ENCODE measurements around the gene PALB2.

Gene PALB2

DNA sequence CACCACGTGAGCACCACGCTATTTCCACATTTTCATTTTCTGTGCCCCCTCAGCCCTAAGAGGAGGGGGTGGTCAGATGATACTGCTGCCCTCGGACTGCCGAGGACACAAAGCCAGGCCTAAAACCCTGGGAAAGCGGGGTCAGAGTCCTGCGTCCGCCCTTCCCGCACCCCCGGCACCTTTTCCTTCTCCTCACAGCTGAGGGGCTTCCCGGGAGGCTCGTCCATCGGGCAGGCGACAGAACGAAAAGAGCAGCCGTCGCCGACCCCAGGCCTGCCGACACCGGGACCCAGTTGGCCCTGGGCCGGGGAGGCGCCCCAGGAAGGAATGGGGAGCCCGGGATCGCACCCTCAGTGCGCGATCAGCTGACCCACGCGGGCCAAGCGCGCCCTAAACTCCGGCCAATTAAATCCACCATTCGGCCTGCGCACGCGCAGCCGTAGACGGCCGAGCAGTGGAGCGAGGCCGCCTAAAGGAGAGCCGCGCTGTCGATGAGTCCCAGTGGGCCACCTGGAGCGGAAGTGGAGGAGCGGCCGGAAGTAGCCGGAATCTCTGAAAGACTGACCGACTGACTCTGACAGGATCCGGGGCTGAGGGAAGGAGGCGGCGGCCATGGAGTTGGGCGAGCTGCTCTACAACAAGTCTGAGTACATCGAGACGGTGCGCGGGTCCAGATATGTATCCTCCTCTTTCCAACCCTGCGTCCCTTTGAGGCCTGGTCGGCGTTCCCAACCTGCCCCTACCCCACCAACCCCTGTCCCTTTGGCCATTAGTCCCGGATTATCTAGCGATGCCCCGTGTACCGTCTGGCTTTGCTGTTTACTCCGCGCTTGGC lies at the start of gene PALB2, which contains the start of gene DCTN5:
Gene PALB2 (minus strand): TSS at position 380 of the 835 bp plus-strand sequence. CDS start 153 bp downstream, at position 227.
Gene DCTN5 (plus strand): TSS at position 536 of the 835 bp plus-strand sequence. CDS start 77 bp downstream, at position 613.
- DNase-seq (ENCODE audit: low spot score), result peak; percentile 94
- TF ChIP-seq, protein P1, sequence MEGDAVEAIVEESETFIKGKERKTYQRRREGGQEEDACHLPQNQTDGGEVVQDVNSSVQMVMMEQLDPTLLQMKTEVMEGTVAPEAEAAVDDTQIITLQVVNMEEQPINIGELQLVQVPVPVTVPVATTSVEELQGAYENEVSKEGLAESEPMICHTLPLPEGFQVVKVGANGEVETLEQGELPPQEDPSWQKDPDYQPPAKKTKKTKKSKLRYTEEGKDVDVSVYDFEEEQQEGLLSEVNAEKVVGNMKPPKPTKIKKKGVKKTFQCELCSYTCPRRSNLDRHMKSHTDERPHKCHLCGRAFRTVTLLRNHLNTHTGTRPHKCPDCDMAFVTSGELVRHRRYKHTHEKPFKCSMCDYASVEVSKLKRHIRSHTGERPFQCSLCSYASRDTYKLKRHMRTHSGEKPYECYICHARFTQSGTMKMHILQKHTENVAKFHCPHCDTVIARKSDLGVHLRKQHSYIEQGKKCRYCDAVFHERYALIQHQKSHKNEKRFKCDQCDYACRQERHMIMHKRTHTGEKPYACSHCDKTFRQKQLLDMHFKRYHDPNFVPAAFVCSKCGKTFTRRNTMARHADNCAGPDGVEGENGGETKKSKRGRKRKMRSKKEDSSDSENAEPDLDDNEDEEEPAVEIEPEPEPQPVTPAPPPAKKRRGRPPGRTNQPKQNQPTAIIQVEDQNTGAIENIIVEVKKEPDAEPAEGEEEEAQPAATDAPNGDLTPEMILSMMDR (IDR thresholded peaks at IDR 0.05), result no peak
- H3K4me3 ChIP-seq, result peak within 1 kb of the TSS; percentile 99
- peak within 1 kb of the TSS; percentile 79 to 89 for H3K27ac ChIP-seq

DNA sequence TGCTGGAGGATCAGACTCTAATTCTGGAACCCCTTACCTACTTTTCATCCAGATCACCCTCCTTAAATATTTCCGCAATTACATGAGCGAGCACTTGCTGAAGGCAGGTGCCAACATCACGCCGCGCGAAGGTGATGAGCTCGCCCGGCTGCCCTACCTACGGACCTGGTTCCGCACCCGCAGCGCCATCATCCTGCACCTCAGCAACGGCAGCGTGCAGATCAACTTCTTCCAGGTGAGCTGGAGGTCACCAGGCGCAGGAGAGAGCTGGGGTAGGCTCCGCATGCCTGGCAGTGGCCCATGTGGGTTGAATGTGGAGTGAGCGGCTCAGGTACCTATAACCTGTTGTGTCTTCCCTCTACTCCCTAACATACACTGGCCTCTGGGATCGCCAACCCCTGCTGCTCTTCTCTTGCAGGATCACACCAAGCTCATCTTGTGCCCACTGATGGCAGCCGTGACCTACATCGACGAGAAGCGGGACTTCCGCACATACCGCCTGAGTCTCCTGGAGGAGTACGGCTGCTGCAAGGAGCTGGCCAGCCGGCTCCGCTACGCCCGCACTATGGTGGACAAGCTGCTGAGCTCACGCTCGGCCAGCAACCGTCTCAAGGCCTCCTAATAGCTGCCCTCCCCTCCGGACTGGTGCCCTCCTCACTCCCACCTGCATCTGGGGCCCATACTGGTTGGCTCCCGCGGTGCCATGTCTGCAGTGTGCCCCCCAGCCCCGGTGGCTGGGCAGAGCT lies 48.5 kb upstream of the PALB2 start:
- Histone ChIP-seq H3K27ac (no peak overlapping the region), H3K4me3 (no peak overlapping the region)
- DNase-seq (ENCODE audit: low spot score), result no peak
- TF ChIP-seq, protein P1 (IDR thresholded peaks at IDR 0.05), result no peak

DNA sequence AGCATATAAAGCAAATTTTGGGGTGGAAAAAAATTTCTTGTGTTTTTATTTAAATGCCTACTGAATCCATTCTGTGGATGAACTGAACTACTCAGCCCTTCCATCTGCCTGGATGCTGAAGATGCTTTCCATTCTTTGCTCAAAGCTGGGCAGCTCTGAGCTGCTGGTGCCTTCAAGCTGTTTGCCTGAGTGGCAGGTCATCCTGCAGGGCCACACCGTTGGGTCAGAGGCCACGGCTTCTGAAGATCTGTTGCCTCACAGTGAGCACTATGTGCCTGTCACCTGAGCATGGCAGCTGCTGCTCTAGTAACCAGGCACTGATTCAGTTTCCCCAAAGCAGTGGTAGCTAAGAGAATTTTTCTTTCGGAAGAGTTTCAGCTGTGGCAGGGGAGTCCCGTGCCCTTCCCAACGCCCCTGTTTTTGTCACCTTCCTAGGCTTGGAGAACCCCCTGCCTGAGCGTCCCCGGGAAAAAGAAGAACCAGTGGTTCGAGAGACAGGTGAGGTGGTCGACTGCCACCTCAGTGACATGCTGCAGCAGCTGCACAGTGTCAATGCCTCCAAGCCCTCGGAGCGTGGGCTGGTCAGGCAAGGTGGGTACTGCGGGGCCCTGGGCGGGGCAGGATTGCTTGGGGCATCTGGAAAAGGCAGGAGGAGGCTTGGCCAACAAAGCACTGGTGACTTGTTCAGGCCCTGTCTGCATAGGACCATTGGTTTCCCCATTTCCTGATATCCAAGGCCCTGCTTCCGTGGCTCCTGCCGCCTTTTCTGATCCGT lies 46.1 kb upstream of the PALB2 start:
- H3K27ac ChIP-seq, result no peak overlapping the region

DNA sequence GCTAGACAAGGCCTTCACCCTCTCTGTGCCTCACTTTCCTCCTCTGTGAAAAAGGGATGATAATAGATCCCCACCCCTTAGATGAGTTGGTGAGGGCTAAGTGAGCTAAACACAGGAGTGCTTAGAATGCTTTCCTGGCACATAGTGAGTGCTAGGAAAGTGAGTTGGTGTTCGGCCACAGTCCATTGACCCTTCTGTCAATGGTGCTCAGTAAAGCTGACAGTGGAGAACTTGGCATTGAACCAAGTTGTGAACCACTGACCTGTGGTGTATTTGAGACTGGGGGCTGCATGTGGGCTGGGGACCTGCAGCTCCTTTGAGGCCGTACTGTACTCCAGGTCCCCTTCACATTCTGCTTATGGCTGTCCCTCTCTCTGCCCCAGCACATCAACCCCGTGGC lies 42.4 kb upstream of the PALB2 start:
- TF ChIP-seq, protein P1 (IDR thresholded peaks at IDR 0.05), result no peak
- Histone ChIP-seq H3K4me3 (no peak overlapping the region), H3K27ac (no peak overlapping the region)
- DNase-seq (ENCODE audit: low spot score), result no peak

More for the DNA sequence above, 46.1 kb upstream of the PALB2 start:
- TF ChIP-seq, protein P1 (IDR thresholded peaks at IDR 0.05), result no peak
- H3K4me3 ChIP-seq, result no peak overlapping the region
- no peak for DNase-seq (ENCODE audit: low spot score)

DNA sequence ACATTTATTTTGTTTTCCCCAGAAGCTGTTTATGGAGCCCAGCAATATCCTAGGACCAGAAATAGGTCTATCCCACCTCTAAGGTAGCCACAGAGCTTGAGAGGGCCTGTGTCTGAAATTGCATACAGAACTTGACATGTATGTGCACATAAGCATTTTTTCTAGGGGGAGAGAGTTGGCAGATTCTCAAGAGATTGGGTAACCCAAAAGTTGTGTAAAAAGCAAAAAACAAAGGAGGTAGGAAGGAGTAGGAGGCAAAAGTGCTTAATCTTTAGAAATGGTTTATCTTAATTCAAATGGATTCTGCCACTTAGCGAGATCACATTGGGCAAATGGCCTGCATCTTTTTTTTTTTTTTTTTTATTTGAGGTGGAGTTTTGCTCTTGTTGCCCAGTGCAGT lies 41.1 kb upstream of the PALB2 start:
- Histone ChIP-seq H3K4me3 (no peak overlapping the region), H3K27ac (no peak overlapping the region)
- no peak for DNase-seq (ENCODE audit: low spot score)
- TF ChIP-seq, protein P1 (IDR thresholded peaks at IDR 0.05), result no peak

DNA sequence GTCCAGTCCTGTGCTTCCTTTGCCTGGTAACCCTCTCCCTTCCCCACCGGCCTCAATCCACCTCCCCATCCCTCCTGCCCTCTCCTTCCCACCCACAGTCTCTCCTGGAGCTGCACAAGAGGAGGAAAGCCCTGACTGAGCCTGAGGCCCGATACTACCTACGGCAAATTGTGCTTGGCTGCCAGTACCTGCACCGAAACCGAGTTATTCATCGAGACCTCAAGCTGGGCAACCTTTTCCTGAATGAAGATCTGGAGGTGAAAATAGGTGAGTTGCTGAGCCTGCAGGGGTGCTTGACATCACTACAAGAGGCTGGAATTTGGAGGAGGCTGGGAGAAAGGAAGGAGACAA lies 38.9 kb upstream of the PALB2 start:
- H3K4me3 ChIP-seq, result no peak overlapping the region
- DNase-seq (ENCODE audit: low spot score), result no peak
- TF ChIP-seq, protein P1 (IDR thresholded peaks at IDR 0.05), result no peak
- H3K27ac ChIP-seq, result no peak overlapping the region

Data from coronary artery (tissue), 2 donors.